Activated B cell treated with CpG ODN at 0.5 μM for 24 hours (primary cell): ENCODE results near the gene STXBP1. TPM values are rescaled to one million over a fixed set of nuclear protein-coding genes. Genes with fewer than 3 reads are reported as not detected.

Source experiments
- ATAC-seq: fragments of 200-7000 bp; cut with Tn5 transposase; one replicate; pipeline ENCODE4 v1.10.0; 2021; ENCODE audit warnings: low read depth, mild to moderate bottlenecking, moderate library complexity
- CTCF ChIA-PET: fragments of 350-600 bp; sonication (Branson Sonifier 250); formaldehyde crosslinking; loops from one replicate; lab custom pipeline; 2021; ENCODE audit warnings: antibody characterized with exemption; lab: Charles Lee
- POLR2A ChIA-PET: fragments of 350-600 bp; sonication (Branson Sonifier 250); formaldehyde crosslinking; loops from one replicate; lab custom pipeline; 2021; ENCODE audit warnings: antibody characterized with exemption; lab: Charles Lee
- DNase-seq: peaks from one replicate; pipeline ENCODE4 v3.0.0; 2022
- H3K27ac Mint-ChIP-seq: one replicate; pipeline ENCODE4 v1.8.0; 2020; ENCODE audit warnings: mixed read lengths
- H3K27me3 Mint-ChIP-seq: one replicate; pipeline ENCODE4 v1.8.0; 2021; ENCODE audit warnings: mixed read lengths
- H3K36me3 Mint-ChIP-seq: one replicate; pipeline ENCODE4 v1.8.0; 2021; ENCODE audit warnings: low read depth, mixed read lengths
- H3K4me1 Mint-ChIP-seq: one replicate; pipeline ENCODE4 v1.8.0; 2021; ENCODE audit warnings: mixed read lengths
- H3K4me3 Mint-ChIP-seq: one replicate; pipeline ENCODE4 v1.8.0; 2020; ENCODE audit warnings: mild to moderate bottlenecking, mixed read lengths
- H3K9me3 Mint-ChIP-seq: one replicate; pipeline ENCODE4 v1.8.0; 2020; ENCODE audit warnings: mixed read lengths
- intact Hi-C: fragments of 100-400 bp; cut with micrococcal nuclease; formaldehyde crosslinking; loops from one replicate; pipeline ENCODE4 v1.15.1; 2024
- total RNA-seq: library from RNA; stranded (reverse); gene quantifications from 2 replicates; pipeline ENCODE4 v1.2.3, GENCODE V29; 2022
- TF ChIP-seq, protein P1 (sequence below): fragments of 200-600 bp; IDR thresholded peaks from one replicate; pipeline ENCODE4 v1.8.0; 2022; ENCODE audit warnings: antibody characterized with exemption, mild to moderate bottlenecking

The STXBP1 gene
- total RNA-seq, 1 donor from 2014 or later = 0.73 TPM

DNA sequence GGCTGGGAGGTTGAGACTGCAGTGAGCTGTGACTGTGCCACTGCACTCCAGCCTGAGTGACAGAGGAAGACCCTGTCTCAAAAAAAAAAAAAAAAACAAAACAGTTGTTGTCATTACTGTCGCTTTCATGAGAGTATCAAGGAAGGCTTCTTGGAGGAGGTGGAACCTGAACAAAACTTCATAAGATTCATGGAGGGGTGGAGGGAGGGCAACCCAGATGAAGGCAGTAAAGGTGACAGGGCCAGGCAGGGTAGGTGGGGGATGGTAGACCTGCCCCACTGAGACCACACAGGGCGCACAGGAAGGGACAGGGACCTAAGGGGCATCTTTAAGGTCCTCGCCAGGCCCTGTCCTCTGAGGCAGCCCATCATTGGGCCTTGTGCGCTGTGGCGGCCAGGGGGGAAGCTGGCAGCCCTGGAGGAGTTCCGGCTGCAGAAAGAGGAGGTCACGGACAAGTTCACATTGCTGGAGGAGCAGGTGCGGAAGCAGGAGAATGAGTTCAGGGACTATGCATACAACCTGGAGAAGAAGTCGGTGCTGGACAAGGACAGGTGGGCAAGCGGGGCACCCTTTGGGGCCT, 98.2 kb downstream of the STXBP1 start:
- POLR2A ChIA-PET = interaction anchor here (0.5 kb wide), 1 partner anchor 34 kb away, joined by 6 read pairs; no protein-coding TSS in a partner anchor
- CTCF ChIA-PET = no interaction called here
- intact Hi-C loops = no loop called here
- Mint-ChIP-seq H3K9me3 (peaks cover 2% of the 10 kb centered on the region), H3K4me3 (no peak overlapping the region), H3K27me3 (no peaks in the 10 kb centered on the region), H3K36me3 (no peaks in the 10 kb centered on the region), H3K27ac (no peak overlapping the region), H3K4me1 (peaks cover 13% of the 10 kb centered on the region)
- TF ChIP-seq, protein P1, sequence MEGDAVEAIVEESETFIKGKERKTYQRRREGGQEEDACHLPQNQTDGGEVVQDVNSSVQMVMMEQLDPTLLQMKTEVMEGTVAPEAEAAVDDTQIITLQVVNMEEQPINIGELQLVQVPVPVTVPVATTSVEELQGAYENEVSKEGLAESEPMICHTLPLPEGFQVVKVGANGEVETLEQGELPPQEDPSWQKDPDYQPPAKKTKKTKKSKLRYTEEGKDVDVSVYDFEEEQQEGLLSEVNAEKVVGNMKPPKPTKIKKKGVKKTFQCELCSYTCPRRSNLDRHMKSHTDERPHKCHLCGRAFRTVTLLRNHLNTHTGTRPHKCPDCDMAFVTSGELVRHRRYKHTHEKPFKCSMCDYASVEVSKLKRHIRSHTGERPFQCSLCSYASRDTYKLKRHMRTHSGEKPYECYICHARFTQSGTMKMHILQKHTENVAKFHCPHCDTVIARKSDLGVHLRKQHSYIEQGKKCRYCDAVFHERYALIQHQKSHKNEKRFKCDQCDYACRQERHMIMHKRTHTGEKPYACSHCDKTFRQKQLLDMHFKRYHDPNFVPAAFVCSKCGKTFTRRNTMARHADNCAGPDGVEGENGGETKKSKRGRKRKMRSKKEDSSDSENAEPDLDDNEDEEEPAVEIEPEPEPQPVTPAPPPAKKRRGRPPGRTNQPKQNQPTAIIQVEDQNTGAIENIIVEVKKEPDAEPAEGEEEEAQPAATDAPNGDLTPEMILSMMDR = no peak
- ATAC-seq = no peak
- no peak for DNase-seq

DNA sequence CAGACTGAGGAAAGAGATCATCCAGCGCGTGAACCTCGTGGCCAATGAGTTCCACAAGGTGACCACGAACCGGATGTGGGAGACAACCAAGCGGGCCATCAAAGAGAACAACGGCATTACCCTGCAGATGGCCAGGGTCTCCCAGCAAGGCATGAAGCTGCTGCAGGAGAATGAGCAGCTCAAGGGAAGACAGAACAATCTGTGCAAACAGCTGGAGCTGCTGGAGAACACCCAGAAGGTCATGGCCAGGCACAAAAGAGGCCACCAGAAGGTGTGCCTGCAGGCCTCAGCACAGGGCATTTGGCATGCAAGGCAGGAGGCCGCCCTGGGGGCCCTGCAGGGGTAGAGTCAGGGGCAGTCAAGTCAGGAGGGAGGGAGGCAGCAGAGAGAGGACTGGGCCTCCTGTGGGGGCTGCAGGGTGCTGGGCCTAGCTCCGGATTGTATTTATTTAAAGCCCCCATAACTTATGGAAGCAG, 99.2 kb downstream of the STXBP1 start:
- TF ChIP-seq, protein P1 = no peak
- intact Hi-C loops = no loop called here
- Mint-ChIP-seq H3K27me3 (no peaks in the 10 kb centered on the region), H3K36me3 (peaks cover 3% of the 10 kb centered on the region), H3K4me3 (no peak overlapping the region), H3K9me3 (peaks cover 2% of the 10 kb centered on the region), H3K4me1 (peaks cover 21% of the 10 kb centered on the region), H3K27ac (no peak overlapping the region)
- ChIA-PET CTCF (interaction anchor here (1.1 kb wide), 1 partner anchor 23 kb away, joined by 5 read pairs; the partner anchor contains the start of gene TOR2A), POLR2A (interaction anchor here (0.5 kb wide), 1 partner anchor 206 kb away, joined by 3 read pairs; no protein-coding TSS in a partner anchor)
- DNase-seq = no peak
- ATAC-seq = no peak

DNA sequence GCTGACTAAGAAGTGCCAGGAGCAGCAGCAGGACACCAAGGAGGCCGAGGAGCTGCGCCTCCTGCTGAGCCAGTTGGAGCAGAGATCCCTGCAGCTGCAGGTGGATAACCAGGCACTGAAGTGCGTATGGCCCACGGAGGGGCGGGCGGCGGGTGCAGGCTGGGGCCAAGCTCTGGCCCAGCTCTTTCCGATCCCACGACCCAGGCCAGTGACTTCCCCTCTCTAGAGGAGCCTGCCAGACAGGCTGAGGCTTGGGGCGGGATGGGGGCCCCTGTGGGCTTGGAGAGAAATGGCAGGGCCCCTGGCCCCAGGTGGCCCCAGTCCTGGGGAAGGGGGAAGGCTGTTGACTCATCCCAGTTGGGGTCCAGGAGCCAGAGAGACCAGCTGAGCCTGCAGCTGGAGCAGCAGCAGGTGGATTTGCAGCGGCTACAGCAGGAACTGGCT, 99.8 kb downstream of the STXBP1 start:
- ATAC-seq (no peak), DNase-seq (no peak)
- Mint-ChIP-seq H3K27ac (no peak overlapping the region), H3K4me3 (no peak overlapping the region), H3K36me3 (peaks cover 3% of the 10 kb centered on the region), H3K27me3 (no peaks in the 10 kb centered on the region), H3K9me3 (peaks cover 2% of the 10 kb centered on the region), H3K4me1 (peaks cover 22% of the 10 kb centered on the region)
- intact Hi-C loops = no loop called here
- ChIA-PET CTCF (interaction anchor here (1.1 kb wide), 1 partner anchor 23 kb away, joined by 5 read pairs; the partner anchor contains the start of gene TOR2A), POLR2A (no interaction called here)
- TF ChIP-seq, protein P1 = no peak

DNA sequence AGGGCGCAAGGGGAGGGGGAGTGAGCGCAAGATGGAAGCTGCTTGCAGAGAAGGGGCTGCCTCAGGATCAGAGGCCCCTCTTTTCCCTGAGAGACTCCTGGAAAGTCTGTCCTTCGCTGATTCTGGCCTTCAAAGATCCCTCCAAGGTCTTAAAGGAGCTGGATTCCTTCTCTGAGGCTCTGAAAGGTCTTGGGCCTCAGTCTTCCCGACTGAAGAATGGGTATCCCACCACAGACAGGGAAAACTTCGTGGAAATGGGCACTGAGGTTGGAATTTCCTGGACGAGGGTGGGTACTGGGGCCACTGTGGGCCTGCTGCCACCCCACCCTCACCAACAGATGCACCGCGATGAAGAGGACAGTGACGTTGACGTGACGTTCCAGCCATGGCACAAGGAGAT, 100.3 kb downstream of the STXBP1 start:
- DNase-seq (no peak), ATAC-seq (no peak)
- Mint-ChIP-seq H3K36me3 (peaks cover 3% of the 10 kb centered on the region), H3K4me3 (no peak overlapping the region), H3K4me1 (peaks cover 22% of the 10 kb centered on the region), H3K27me3 (no peaks in the 10 kb centered on the region), H3K27ac (no peak overlapping the region), H3K9me3 (peaks cover 2% of the 10 kb centered on the region)
- intact Hi-C loops = no loop called here
- TF ChIP-seq, protein P1 = no peak
- ChIA-PET CTCF (no interaction called here), POLR2A (no interaction called here)

DNA sequence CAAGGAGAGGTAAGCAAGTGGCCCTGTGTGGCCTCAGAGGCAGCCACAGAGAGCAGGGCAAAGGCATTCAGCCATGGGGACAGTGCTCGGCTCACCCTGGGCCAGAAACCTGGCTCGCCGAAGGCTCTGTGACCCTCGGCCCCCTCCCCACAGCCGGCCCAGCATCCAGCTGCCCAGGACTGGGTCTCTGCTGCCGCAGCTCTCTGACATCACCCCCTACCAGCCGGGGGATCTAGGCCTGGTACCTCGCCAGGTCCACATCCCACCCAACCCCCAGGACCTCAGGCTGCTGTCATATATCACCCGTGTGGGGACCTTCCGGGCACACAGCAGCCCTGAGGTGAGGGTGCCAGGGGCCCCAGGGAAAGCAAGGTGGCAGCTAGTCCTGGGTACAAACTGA, 100.8 kb downstream of the STXBP1 start:
- DNase-seq (no peak), ATAC-seq (no peak)
- ChIA-PET POLR2A (interaction anchor here (0.5 kb wide), 1 partner anchor 111 kb away, joined by 7 read pairs; no protein-coding TSS in a partner anchor), CTCF (no interaction called here)
- Mint-ChIP-seq H3K27me3 (no peaks in the 10 kb centered on the region), H3K36me3 (peaks cover 3% of the 10 kb centered on the region), H3K4me1 (peaks cover 18% of the 10 kb centered on the region), H3K9me3 (peaks cover 2% of the 10 kb centered on the region), H3K4me3 (no peak overlapping the region), H3K27ac (no peak overlapping the region)
- intact Hi-C loops = no loop called here
- TF ChIP-seq, protein P1 = no peak
